ENCODE data around the gene DNAH8.

Gene DNAH8

GRCh38 chr6:38782616-38783015 lies 67.5 kb downstream of the DNAH8 start:
- H3K4me3 ChIP-seq (replicated peaks in 1 of 2; ENCODE audit: low read depth in 2 of 2, low read length in 2 of 2) = no peak overlapping the region
- DNase-seq (ENCODE audit: low read depth in 2 of 2) = no peak
- TF ChIP-seq CTCF (IDR thresholded peaks at IDR 0.05; ENCODE audit: low read depth, low read length) = no peak

- DNase-seq (ENCODE audit: low read depth in 2 of 2) = no peak
- TF ChIP-seq CTCF (IDR thresholded peaks at IDR 0.05; ENCODE audit: low read depth, low read length) = no peak
- H3K4me3 ChIP-seq (replicated peaks in 1 of 2; ENCODE audit: low read depth in 2 of 2, low read length in 2 of 2) = no peak overlapping the region
These were observed 68.5 kb downstream of the DNAH8 start for GRCh38 chr6:38783443-38784228.

GRCh38 chr6:38784506-38785235 lies 69.6 kb downstream of the DNAH8 start:
- peak in 1 of 2 donors; percentile 68 for DNase-seq (ENCODE audit: low read depth in 2 of 2)
- no peak for TF ChIP-seq CTCF (IDR thresholded peaks at IDR 0.05; ENCODE audit: low read depth, low read length)

GRCh38 chr6:38786486-38786885 lies 71.4 kb downstream of the DNAH8 start:
- no peak for DNase-seq (ENCODE audit: low read depth in 2 of 2)
- TF ChIP-seq CTCF (IDR thresholded peaks at IDR 0.05; ENCODE audit: low read depth, low read length) = no peak
- no peak overlapping the region for H3K4me3 ChIP-seq (replicated peaks in 1 of 2; ENCODE audit: low read depth in 2 of 2, low read length in 2 of 2)

More at GRCh38 chr6:38784506-38785235, 69.6 kb downstream of the DNAH8 start:
- no peak overlapping the region for H3K4me3 ChIP-seq (replicated peaks in 1 of 2; ENCODE audit: low read depth in 2 of 2, low read length in 2 of 2)

- no peak for TF ChIP-seq CTCF (IDR thresholded peaks at IDR 0.05; ENCODE audit: low read depth, low read length)
- DNase-seq (ENCODE audit: low read depth in 2 of 2) = no peak
- H3K4me3 ChIP-seq (replicated peaks in 1 of 2; ENCODE audit: low read depth in 2 of 2, low read length in 2 of 2) = no peak overlapping the region
These were observed 74.1 kb downstream of the DNAH8 start for GRCh38 chr6:38789256-38789655.

GRCh38 chr6:38792356-38792755 lies 77.2 kb downstream of the DNAH8 start:
- TF ChIP-seq CTCF (IDR thresholded peaks at IDR 0.05; ENCODE audit: low read depth, low read length) = no peak
- DNase-seq (ENCODE audit: low read depth in 2 of 2) = no peak
- no peak overlapping the region for H3K4me3 ChIP-seq (replicated peaks in 1 of 2; ENCODE audit: low read depth in 2 of 2, low read length in 2 of 2)

Measured in cardiac fibroblast (primary cell).